H1 (cell line): Measurements from ENCODE around the gene CCDC174.
"Not testable (repeated sequence)": the region's sequence is repeated elsewhere in the genome, so short reads cannot be mapped to it uniquely, and the experiment has no call there.

Experiments
- CTCF ChIP-seq, 3 experiments: IDR thresholded peaks; 1 replicate in 2 of 3; 2 replicates in 1 of 3; pipeline versions ENCODE4 v1.5.1 to v1.6.1; 2011; ENCODE audit warnings: low read length in 3 of 3, mild to moderate bottlenecking in 3 of 3, inconsistent platforms in 2 of 3, low read depth in 1 of 3, moderate library complexity in 1 of 3; ENCODE audit not compliant: insufficient read depth in 1 of 3; ENCODE audit errors: control extremely low read depth in 1 of 3
- EZH2 ChIP-seq: fragments of 200-600 bp; sonication (generic); IDR thresholded peaks from 2 replicates; pipeline ENCODE4 v1.7.1; 2012; ENCODE audit warnings: low read depth, mild to moderate bottlenecking, moderate library complexity, low read length, inconsistent platforms; ENCODE audit not compliant: severe bottlenecking
- POLR2A ChIP-seq, 2 experiments: IDR thresholded peaks; 1 replicate in 1 of 2; 2 replicates in 1 of 2; pipeline ENCODE4 v1.6.1; 2011; ENCODE audit warnings: low read depth in 2 of 2, low read length in 2 of 2, mild to moderate bottlenecking in 2 of 2; ENCODE audit errors: control extremely low read depth in 1 of 2

DNA sequence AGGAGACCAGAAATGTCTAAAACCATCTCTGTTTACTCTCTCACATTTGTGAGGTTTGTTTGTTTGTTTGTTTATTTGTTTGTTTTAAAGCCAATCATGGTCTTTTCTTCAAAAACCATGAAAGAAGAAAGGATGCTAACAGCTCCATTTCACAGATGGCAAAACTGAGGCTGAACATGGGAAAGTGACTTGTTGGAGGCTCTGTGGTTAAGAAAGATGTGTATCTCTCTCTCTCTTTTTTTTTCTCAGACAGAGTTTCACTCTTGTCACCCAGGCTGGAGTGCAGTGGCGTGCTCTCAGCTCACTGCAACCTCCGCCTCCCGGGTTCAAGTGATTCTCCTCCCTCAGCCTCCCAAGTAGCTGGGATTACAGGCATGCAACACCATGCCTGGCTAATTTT lies 42.5 kb upstream of the CCDC174 start:
- not testable (repeated sequence) for TF ChIP-seq CTCF (IDR thresholded peaks at IDR 0.05; ENCODE audit: control extremely low read depth in 1 of 3, insufficient read depth in 1 of 3, low read depth in 1 of 3, low read length in 3 of 3); EZH2; POLR2A (IDR thresholded peaks at IDR 0.05; ENCODE audit: control extremely low read depth in 1 of 2, low read depth in 2 of 2, low read length in 2 of 2)
